Breast epithelium (tissue), 4 donors: Measurements from ENCODE around the gene CABLES2. TPM values are rescaled to one million over a fixed set of nuclear protein-coding genes. Genes with fewer than 3 reads are reported as not detected.

Experiments used
- DNase-seq, 2 donors: peaks; one replicate each; pipeline ENCODE4 v3.0.0-alpha.2; 2019; ENCODE audit warnings: low spot score in 2 of 2
- H3K27ac ChIP-seq, 2 donors: fragments of 200-600 bp; sonication (generic) in 1 of 2; one replicate each; pipeline ENCODE4 v1.5.1; 2016 to 2019; ENCODE audit warnings: mild to moderate bottlenecking in 1 of 2
- H3K27me3 ChIP-seq, 2 donors: fragments of 200-600 bp; sonication (generic) in 1 of 2; one replicate each; pipeline versions ENCODE4 v1.5.1 to v1.6.0; 2017 to 2019; ENCODE audit warnings: control low read depth in 1 of 2, mild to moderate bottlenecking in 1 of 2
- H3K36me3 ChIP-seq: fragments of 200-600 bp; one replicate; pipeline ENCODE4 v1.5.1; 2019
- H3K4me1 ChIP-seq, 2 donors: fragments of 200-600 bp; sonication (generic); one replicate each; pipeline ENCODE4 v1.5.1; 2016 to 2019; ENCODE audit warnings: control low read depth in 1 of 2
- H3K4me3 ChIP-seq, 3 donors: fragments of 200-600 bp; sonication (generic); 1 replicate in 2 of 3; 2 replicates in 1 of 3; pipeline ENCODE4 v1.5.1; 2016 to 2019; ENCODE audit warnings: mild to moderate bottlenecking in 3 of 3, moderate library complexity in 2 of 3
- H3K9me3 ChIP-seq, 2 donors: fragments of 200-600 bp; sonication (generic) in 1 of 2; one replicate each; pipeline ENCODE4 v1.5.1; 2016 to 2019; ENCODE audit warnings: control low read depth in 1 of 2
- POLR2A ChIP-seq: fragments of 450-650 bp; IDR thresholded peaks from one replicate; pipeline ENCODE4 v1.6.1; 2016; ENCODE audit warnings: antibody characterized with exemption, mild to moderate bottlenecking, moderate library complexity
- POLR2AphosphoS5 ChIP-seq, 3 donors: sonication (generic); formaldehyde crosslinking; IDR thresholded peaks; one replicate each; pipeline ENCODE4 v1.6.1; 2017; ENCODE audit warnings: antibody characterized with exemption in 3 of 3
- intact Hi-C: fragments of 100-400 bp; cut with DNase I; formaldehyde crosslinking; loops from one replicate; pipeline ENCODE4 v1.15.1; 2023; ENCODE audit warnings: low total_unique reads
- total RNA-seq, 3 donors: library from RNA; depleted of rRNA; stranded (reverse); fragments of >200 nt; gene quantifications; one replicate each; pipeline ENCODE4 v1.1.0, GENCODE V29; 2016
- TF ChIP-seq, protein P1 (sequence below), 3 donors: fragments of 450-650 bp; IDR thresholded peaks; one replicate each; pipeline ENCODE4 v1.5.1; 2016 to 2017; ENCODE audit warnings: antibody characterized with exemption in 3 of 3, mild to moderate bottlenecking in 3 of 3, moderate library complexity in 3 of 3

CABLES2 gene
- total RNA-seq, 3 donors from 2014 or later: 1.8 to 3.2 (median 2.9) TPM

GRCh38 chr20:62381202-62381797 lies 25.8 kb downstream of the CABLES2 start:
- no peak overlapping the region for H3K4me3 ChIP-seq
- TF ChIP-seq, protein P1, sequence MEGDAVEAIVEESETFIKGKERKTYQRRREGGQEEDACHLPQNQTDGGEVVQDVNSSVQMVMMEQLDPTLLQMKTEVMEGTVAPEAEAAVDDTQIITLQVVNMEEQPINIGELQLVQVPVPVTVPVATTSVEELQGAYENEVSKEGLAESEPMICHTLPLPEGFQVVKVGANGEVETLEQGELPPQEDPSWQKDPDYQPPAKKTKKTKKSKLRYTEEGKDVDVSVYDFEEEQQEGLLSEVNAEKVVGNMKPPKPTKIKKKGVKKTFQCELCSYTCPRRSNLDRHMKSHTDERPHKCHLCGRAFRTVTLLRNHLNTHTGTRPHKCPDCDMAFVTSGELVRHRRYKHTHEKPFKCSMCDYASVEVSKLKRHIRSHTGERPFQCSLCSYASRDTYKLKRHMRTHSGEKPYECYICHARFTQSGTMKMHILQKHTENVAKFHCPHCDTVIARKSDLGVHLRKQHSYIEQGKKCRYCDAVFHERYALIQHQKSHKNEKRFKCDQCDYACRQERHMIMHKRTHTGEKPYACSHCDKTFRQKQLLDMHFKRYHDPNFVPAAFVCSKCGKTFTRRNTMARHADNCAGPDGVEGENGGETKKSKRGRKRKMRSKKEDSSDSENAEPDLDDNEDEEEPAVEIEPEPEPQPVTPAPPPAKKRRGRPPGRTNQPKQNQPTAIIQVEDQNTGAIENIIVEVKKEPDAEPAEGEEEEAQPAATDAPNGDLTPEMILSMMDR (IDR thresholded peaks at IDR 0.05): no peak
- TF ChIP-seq POLR2AphosphoS5 (IDR thresholded peaks at IDR 0.05) (no peak), POLR2A (no peak)
- peak overlapping the region; percentile 68 to 79 for H3K27ac ChIP-seq
- H3K9me3 ChIP-seq: no peaks in the 10 kb centered on the region
- DNase-seq: no peak
- H3K27me3 ChIP-seq: no peaks in the 10 kb centered on the region
- intact Hi-C loops: loop anchor here (5.0 kb wide), 1 partner anchor 1266 kb away; no protein-coding TSS in a partner anchor
- H3K36me3 ChIP-seq: no peaks in the 10 kb centered on the region
- peaks cover 3 to 7% of the 10 kb centered on the region in 2 donors for H3K4me1 ChIP-seq

GRCh38 chr20:62378215-62378614 lies 28.9 kb downstream of the CABLES2 start:
- Histone ChIP-seq H3K9me3 (no peaks in the 10 kb centered on the region), H3K36me3 (no peaks in the 10 kb centered on the region), H3K4me3 (peak overlapping the region in 1 of 3 donors; percentile 33), H3K27ac (peak overlapping the region; percentile 65 to 84), H3K4me1 (peaks cover 0 to 11% of the 10 kb centered on the region in 2 donors), H3K27me3 (no peaks in the 10 kb centered on the region)
- peak in 1 of 2 donors; percentile 72 for DNase-seq
- TF ChIP-seq, protein P1 (IDR thresholded peaks at IDR 0.05): no peak
- TF ChIP-seq POLR2AphosphoS5 (IDR thresholded peaks at IDR 0.05): no peak
- no peak for TF ChIP-seq POLR2A
- intact Hi-C loops: loop anchor here (5.0 kb wide), 1 partner anchor 66 kb away; no protein-coding TSS in a partner anchor

DNA sequence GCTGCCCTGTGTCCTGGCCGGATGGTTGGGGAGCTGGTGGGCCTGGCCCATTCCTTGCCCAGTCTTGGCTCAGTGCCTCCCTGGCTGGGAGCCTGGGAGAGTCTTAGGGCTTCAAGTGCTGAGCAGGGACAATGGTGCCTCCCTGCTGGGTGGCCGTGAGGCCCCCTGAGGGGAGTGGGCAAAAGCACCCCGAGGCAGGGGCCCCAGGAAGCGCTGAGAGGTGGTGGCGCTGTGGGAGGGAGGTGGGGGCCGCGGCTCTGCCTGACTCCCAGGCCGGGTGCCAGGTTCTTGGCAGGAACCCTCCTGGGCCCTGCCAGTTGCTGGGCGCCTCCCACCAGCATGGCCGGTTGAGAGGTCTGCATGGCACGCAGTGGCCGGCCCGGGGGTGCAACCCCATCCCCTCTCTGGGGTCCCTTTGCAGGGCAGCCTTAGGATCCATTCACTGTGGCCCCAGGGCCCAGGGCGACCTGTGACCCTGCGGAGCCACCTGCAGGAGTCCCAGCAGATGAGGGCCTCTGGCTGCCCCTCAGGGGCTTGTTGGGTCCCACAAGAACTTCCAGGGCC lies 29.4 kb downstream of the CABLES2 start:
- Histone ChIP-seq H3K4me3 (peak overlapping the region in 2 of 3 donors; percentile 3 to 33), H3K4me1 (peaks cover 0 to 11% of the 10 kb centered on the region in 2 donors), H3K27me3 (no peaks in the 10 kb centered on the region), H3K9me3 (no peaks in the 10 kb centered on the region), H3K27ac (peak overlapping the region; percentile 65 to 84), H3K36me3 (no peaks in the 10 kb centered on the region)
- TF ChIP-seq, protein P1 (IDR thresholded peaks at IDR 0.05): no peak
- TF ChIP-seq POLR2A (no peak), POLR2AphosphoS5 (IDR thresholded peaks at IDR 0.05) (no peak)
- no peak for DNase-seq
- intact Hi-C loops: loop anchor here (5.0 kb wide), 1 partner anchor 65 kb away; no protein-coding TSS in a partner anchor

GRCh38 chr20:62377064-62377461 lies 30.0 kb downstream of the CABLES2 start:
- H3K4me1 ChIP-seq: peaks cover 0 to 11% of the 10 kb centered on the region in 2 donors
- no peaks in the 10 kb centered on the region for H3K27me3 ChIP-seq
- peak overlapping the region; percentile 65 to 84 for H3K27ac ChIP-seq
- no peaks in the 10 kb centered on the region for H3K36me3 ChIP-seq
- DNase-seq: no peak
- no peak overlapping the region for H3K4me3 ChIP-seq
- TF ChIP-seq POLR2AphosphoS5 (IDR thresholded peaks at IDR 0.05) (no peak), POLR2A (no peak)
- TF ChIP-seq, protein P1 (IDR thresholded peaks at IDR 0.05): no peak
- intact Hi-C loops: loop anchor here (5.0 kb wide), 1 partner anchor 65 kb away; no protein-coding TSS in a partner anchor
- H3K9me3 ChIP-seq: no peaks in the 10 kb centered on the region
